Gastroesophageal sphincter (tissue), 3 donors: ENCODE data around the gene ZFHX3.

Source experiments
- POLR2A ChIP-seq, 2 donors: fragments of 450-650 bp; IDR thresholded peaks; one replicate each; pipeline ENCODE4 v1.6.1; 2017; ENCODE audit warnings: antibody characterized with exemption in 2 of 2, mild to moderate bottlenecking in 2 of 2, moderate library complexity in 1 of 2
- TF ChIP-seq, protein P1 (sequence below), 4 experiments: fragments of 200-600 bp in 2 of 4; fragments of 450-650 bp in 2 of 4; sonication (generic) in 1 of 4; IDR thresholded peaks; one replicate each; pipeline ENCODE4 v1.5.1; 2017 to 2019; ENCODE audit warnings: antibody characterized with exemption in 4 of 4, mild to moderate bottlenecking in 2 of 4, moderate library complexity in 2 of 4

DNA sequence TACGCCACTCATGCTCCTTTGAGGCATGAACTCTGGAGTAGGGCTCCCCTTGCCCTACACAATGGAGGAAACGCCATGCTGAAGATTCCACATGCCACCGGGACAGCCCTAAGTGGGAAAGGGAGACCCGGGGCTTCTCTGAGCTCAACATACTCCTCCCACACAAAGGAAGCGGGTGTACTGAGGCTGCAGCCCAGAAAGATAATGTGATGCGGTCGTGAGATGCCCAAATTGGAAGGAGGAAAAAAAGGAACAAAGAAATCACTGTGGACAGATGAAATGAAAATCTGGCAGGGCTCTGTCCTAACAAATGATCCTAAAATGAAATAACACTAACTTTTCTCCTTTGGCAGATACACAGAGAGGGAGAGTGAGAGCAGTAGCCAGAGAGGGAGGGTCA, 182.1 kb downstream of the ZFHX3 start:
- TF ChIP-seq, protein P1, sequence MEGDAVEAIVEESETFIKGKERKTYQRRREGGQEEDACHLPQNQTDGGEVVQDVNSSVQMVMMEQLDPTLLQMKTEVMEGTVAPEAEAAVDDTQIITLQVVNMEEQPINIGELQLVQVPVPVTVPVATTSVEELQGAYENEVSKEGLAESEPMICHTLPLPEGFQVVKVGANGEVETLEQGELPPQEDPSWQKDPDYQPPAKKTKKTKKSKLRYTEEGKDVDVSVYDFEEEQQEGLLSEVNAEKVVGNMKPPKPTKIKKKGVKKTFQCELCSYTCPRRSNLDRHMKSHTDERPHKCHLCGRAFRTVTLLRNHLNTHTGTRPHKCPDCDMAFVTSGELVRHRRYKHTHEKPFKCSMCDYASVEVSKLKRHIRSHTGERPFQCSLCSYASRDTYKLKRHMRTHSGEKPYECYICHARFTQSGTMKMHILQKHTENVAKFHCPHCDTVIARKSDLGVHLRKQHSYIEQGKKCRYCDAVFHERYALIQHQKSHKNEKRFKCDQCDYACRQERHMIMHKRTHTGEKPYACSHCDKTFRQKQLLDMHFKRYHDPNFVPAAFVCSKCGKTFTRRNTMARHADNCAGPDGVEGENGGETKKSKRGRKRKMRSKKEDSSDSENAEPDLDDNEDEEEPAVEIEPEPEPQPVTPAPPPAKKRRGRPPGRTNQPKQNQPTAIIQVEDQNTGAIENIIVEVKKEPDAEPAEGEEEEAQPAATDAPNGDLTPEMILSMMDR (IDR thresholded peaks at IDR 0.05): no peak
- TF ChIP-seq POLR2A (IDR thresholded peaks at IDR 0.05): no peak
